Vagina (tissue), 2 donors: Measurements from ENCODE around the gene ZNF154.

Experiments used
- POLR2A ChIP-seq, 2 donors: fragments of 450-650 bp; IDR thresholded peaks; one replicate each; pipeline ENCODE4 v1.6.1; 2017; ENCODE audit warnings: antibody characterized with exemption in 2 of 2, mild to moderate bottlenecking in 2 of 2, moderate library complexity in 2 of 2
- POLR2AphosphoS5 ChIP-seq, 2 donors: sonication (generic); formaldehyde crosslinking; IDR thresholded peaks; one replicate each; pipeline ENCODE4 v1.9.0; 2017; ENCODE audit warnings: antibody characterized with exemption in 2 of 2, mild to moderate bottlenecking in 2 of 2, low read depth in 1 of 2; ENCODE audit not compliant: insufficient read depth in 1 of 2
- TF ChIP-seq, protein P1 (sequence below), 3 experiments: fragments of 450-650 bp in 2 of 3; fragments of 200-600 bp in 1 of 3; sonication (generic) in 1 of 3; IDR thresholded peaks; one replicate each; pipeline ENCODE4 v1.5.1; 2017 to 2019; ENCODE audit warnings: antibody characterized with exemption in 3 of 3, mild to moderate bottlenecking in 2 of 3, moderate library complexity in 2 of 3

DNA sequence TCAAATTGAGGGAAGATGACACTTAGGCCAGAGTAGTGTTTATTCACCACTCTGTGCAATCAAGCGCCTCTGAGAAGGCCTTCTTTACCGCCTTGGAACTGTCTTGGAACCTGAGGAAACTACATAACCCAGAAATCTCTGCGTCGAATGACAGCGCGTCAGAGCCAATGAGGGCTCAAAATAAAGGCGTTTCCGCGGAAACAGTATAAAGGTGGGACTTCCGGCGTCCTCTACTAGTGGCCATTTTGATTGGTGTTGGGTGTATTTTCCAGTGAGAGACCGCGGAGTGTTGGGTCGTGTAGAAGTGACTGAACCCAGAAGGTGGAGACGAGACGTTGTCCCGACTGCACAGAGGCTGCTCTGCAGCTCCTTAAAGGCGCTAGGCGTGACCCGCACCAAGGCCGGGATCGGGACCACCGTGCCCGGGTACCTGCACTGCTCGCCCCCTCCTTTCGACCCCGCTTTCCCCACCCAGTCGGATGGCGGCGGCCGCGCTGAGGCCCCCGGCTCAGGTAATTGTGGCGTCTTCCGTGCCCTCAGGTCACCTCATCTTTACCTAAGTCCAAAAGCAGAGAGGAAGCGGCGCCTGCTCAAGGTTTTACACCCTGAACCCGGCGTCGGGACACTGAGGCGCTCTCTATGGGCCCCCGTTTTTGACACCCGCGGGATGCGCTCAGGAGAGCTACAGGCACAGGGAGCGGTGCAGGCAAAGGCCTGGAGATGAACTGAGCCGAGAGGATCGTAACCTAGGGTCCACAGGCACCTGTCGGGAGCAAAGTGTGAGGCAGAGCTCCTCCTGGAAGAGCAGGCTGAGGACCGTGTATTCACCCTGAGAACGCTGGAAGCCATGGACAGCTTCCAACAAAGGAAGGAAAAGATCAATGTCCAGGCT is 37.8 kb upstream of the ZNF154 start, which contains the start of gene ZNF776:
- TF ChIP-seq, protein P1, sequence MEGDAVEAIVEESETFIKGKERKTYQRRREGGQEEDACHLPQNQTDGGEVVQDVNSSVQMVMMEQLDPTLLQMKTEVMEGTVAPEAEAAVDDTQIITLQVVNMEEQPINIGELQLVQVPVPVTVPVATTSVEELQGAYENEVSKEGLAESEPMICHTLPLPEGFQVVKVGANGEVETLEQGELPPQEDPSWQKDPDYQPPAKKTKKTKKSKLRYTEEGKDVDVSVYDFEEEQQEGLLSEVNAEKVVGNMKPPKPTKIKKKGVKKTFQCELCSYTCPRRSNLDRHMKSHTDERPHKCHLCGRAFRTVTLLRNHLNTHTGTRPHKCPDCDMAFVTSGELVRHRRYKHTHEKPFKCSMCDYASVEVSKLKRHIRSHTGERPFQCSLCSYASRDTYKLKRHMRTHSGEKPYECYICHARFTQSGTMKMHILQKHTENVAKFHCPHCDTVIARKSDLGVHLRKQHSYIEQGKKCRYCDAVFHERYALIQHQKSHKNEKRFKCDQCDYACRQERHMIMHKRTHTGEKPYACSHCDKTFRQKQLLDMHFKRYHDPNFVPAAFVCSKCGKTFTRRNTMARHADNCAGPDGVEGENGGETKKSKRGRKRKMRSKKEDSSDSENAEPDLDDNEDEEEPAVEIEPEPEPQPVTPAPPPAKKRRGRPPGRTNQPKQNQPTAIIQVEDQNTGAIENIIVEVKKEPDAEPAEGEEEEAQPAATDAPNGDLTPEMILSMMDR (IDR thresholded peaks at IDR 0.05), result no peak
- TF ChIP-seq POLR2A (IDR thresholded peaks at IDR 0.05), result no peak
- peak; percentile 63 to 97 for TF ChIP-seq POLR2AphosphoS5 (IDR thresholded peaks at IDR 0.05; ENCODE audit: insufficient read depth in 1 of 2, low read depth in 1 of 2)
